Measurements from ENCODE around the gene LDLRAD3. TPM values are rescaled to one million over a fixed set of nuclear protein-coding genes. Genes with fewer than 3 reads are reported as not detected.

Gene LDLRAD3
- total RNA-seq, 1 donor from 2014 or later, result 35.6 TPM

DNA sequence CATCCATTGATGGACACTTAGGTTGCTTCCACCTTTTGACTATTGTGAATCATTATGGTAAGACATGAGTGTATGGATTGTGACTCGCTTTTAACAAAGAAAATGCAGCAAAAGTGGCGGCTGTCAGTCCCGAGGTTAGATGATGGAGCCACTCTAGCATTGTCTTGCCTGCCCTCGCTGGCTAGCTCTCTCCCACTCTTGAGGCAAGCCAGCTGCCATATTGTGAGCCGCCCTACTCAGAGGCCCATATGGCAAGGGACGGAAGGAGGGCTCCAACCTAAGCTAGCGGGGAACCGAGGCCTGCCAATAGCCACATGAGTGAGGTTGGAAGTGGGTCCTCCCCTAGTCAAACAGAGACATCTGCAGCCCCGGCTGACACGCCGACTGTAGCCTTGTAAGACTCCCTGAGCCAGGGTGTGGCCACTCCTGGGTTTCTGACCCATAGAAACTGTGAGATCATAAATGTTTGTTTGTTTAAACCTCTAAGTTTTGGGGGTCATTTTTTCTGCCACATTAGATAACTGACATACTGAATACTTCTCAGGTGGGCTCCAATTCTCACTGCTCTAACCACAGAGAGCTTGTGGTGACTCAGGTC lies 160.2 kb downstream of the LDLRAD3 start:
- H2AFZ ChIP-seq (replicated peaks), result no peak overlapping the region
- Mint-ChIP-seq H3K36me3 (peaks cover 28% of the 10 kb centered on the region), H3K27ac (peak overlapping the region; percentile 96), H3K9me3 (peaks cover 3% of the 10 kb centered on the region), H3K4me3 (no peak overlapping the region), H3K4me1 (peaks cover 45% of the 10 kb centered on the region), H3K27me3 (ENCODE audit: insufficient read depth, low read depth) (peaks cover 2% of the 10 kb centered on the region)
- DNase-seq (ENCODE audit: low spot score), result no peak
- H3K4me3 ChIP-seq, result no peak overlapping the region
- no peaks in the 10 kb centered on the region for H3K27me3 ChIP-seq
- peaks cover 35% of the 10 kb centered on the region for H3K4me1 ChIP-seq
- no peaks in the 10 kb centered on the region for H3K36me3 ChIP-seq
- peak overlapping the region; percentile 99 for H3K27ac ChIP-seq
- peak overlapping the region; percentile 16 for H3K4me2 ChIP-seq
- no peak for TF ChIP-seq EZH2 (IDR thresholded peaks at IDR 0.05)
- H3K9me3 ChIP-seq (ENCODE audit: low read depth), result no peaks in the 10 kb centered on the region
- H3K79me2 ChIP-seq (ENCODE audit: low read depth), result peaks cover 23% of the 10 kb centered on the region
- peaks cover 53% of the 10 kb centered on the region for H3F3A ChIP-seq (ENCODE audit: low read depth)
- no peaks in the 10 kb centered on the region for H4K20me1 ChIP-seq (ENCODE audit: low read depth)
- no peak overlapping the region for H3K9ac ChIP-seq

DNA sequence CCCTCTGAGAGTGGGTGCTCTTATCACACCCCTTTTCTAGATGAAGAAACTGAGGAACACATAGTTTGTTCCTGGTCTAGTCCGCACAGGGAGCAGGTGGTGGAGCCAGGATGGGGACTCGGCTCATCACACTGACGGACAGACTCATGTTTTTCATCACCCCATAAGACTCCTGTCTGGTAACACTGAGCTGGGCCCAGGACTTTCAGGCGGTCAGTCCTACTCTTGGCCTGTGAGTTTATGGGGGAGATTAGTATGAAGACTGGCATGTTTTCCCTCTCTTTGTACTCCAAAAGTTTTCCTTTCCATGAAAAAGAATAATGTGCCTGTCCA lies 160.8 kb downstream of the LDLRAD3 start:
- peaks cover 51% of the 10 kb centered on the region for H3K4me1 Mint-ChIP-seq
- Histone ChIP-seq H3K4me3 (no peak overlapping the region), H3K9me3 (ENCODE audit: low read depth) (no peaks in the 10 kb centered on the region), H3K4me1 (peaks cover 39% of the 10 kb centered on the region), H3K27ac (peak overlapping the region; percentile 99), H3K27me3 (no peaks in the 10 kb centered on the region), H2AFZ (replicated peaks) (no peak overlapping the region), H3K79me2 (ENCODE audit: low read depth) (peaks cover 23% of the 10 kb centered on the region), H3K9ac (no peak overlapping the region), H3K4me2 (peak overlapping the region; percentile 16), H4K20me1 (ENCODE audit: low read depth) (no peaks in the 10 kb centered on the region), H3K36me3 (no peaks in the 10 kb centered on the region), H3F3A (ENCODE audit: low read depth) (peaks cover 57% of the 10 kb centered on the region)
- peaks cover 24% of the 10 kb centered on the region for H3K36me3 Mint-ChIP-seq
- H3K27ac Mint-ChIP-seq, result peak overlapping the region; percentile 96
- peaks cover 2% of the 10 kb centered on the region for H3K27me3 Mint-ChIP-seq (ENCODE audit: insufficient read depth, low read depth)
- peaks cover 3% of the 10 kb centered on the region for H3K9me3 Mint-ChIP-seq
- TF ChIP-seq EZH2phosphoT487 (IDR thresholded peaks at IDR 0.05), result no peak
- TF ChIP-seq, protein P1, sequence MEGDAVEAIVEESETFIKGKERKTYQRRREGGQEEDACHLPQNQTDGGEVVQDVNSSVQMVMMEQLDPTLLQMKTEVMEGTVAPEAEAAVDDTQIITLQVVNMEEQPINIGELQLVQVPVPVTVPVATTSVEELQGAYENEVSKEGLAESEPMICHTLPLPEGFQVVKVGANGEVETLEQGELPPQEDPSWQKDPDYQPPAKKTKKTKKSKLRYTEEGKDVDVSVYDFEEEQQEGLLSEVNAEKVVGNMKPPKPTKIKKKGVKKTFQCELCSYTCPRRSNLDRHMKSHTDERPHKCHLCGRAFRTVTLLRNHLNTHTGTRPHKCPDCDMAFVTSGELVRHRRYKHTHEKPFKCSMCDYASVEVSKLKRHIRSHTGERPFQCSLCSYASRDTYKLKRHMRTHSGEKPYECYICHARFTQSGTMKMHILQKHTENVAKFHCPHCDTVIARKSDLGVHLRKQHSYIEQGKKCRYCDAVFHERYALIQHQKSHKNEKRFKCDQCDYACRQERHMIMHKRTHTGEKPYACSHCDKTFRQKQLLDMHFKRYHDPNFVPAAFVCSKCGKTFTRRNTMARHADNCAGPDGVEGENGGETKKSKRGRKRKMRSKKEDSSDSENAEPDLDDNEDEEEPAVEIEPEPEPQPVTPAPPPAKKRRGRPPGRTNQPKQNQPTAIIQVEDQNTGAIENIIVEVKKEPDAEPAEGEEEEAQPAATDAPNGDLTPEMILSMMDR (IDR thresholded peaks at IDR 0.05), result no peak
- no peak for TF ChIP-seq EZH2 (IDR thresholded peaks at IDR 0.05)
- no peak for DNase-seq (ENCODE audit: low spot score)
- H3K4me3 Mint-ChIP-seq, result peak overlapping the region; percentile 63

DNA sequence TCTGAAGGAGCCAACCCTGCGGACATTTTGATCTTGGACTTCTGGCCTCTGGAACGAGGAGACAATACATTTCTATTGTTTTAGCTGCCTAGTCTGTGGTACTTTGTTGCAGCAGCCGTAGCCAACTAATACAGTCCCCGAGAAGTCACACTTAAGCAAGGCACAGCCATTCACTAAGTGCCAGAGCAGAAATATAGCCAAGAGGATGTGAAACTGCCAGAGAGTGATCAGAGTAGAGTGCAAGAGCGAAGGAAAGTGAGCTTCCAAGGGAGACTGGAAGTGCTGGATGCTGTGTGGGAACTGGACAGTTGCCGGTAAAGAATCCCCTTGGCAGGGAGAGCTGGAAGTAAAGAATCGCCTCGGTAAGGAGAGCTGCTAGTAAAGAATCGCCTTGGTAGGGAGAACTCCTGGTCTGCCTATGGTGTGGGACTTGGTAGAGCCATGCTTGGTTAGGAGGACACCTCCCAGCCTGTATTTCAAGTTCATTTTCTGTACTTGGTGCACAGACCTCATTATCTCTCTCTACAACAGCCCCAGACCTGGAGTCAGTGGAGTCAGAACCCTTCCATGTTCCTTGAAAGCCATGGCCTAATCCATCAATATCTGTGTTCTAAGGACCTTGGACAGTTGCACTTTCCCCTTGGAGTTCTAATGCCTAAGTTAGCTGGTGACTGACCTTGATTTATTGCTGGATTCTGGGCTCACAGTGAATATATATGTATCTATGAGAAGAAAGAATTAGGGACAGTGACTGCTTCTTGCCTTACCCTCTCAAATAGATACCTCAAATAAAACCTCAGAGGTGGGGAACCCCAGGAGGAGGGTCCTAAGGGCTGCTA lies 162.1 kb downstream of the LDLRAD3 start:
- Mint-ChIP-seq H3K4me3 (no peak overlapping the region), H3K36me3 (peaks cover 19% of the 10 kb centered on the region), H3K27me3 (ENCODE audit: insufficient read depth, low read depth) (peaks cover 2% of the 10 kb centered on the region), H3K4me1 (peaks cover 64% of the 10 kb centered on the region), H3K9me3 (peaks cover 3% of the 10 kb centered on the region), H3K27ac (peak overlapping the region; percentile 96)
- H3K9me3 ChIP-seq (ENCODE audit: low read depth), result no peaks in the 10 kb centered on the region
- peaks cover 70% of the 10 kb centered on the region for H3F3A ChIP-seq (ENCODE audit: low read depth)
- TF ChIP-seq, protein P1 (IDR thresholded peaks at IDR 0.05), result no peak
- TF ChIP-seq EZH2 (IDR thresholded peaks at IDR 0.05) (no peak), EZH2phosphoT487 (IDR thresholded peaks at IDR 0.05) (no peak)
- DNase-seq (ENCODE audit: low spot score), result no peak
- no peaks in the 10 kb centered on the region for H4K20me1 ChIP-seq (ENCODE audit: low read depth)
- no peak overlapping the region for H3K4me3 ChIP-seq
- H3K9ac ChIP-seq, result no peak overlapping the region
- H3K36me3 ChIP-seq, result no peaks in the 10 kb centered on the region
- H3K4me1 ChIP-seq, result peaks cover 49% of the 10 kb centered on the region
- H3K4me2 ChIP-seq, result peak overlapping the region; percentile 37
- peaks cover 23% of the 10 kb centered on the region for H3K79me2 ChIP-seq (ENCODE audit: low read depth)
- H2AFZ ChIP-seq (replicated peaks), result no peak overlapping the region
- peak overlapping the region; percentile 99 for H3K27ac ChIP-seq
- no peaks in the 10 kb centered on the region for H3K27me3 ChIP-seq

DNA sequence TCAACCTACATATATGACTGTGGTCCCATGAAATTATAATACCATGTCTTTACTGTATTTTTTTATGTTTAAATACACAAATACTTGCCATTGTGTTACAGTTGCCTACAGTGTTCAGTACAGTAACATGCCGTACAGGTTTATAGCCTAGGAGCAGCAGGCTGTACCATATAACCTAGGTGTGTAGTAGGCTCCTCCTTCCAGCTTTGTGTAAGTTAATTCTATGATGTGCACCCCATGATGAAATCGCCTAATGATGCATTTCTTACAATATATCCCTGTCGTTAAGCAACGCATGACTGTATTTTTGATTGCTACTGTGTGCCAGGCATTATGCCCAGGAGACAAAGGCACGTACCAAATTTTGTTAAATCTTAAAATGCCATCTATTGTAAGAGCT lies 163.7 kb downstream of the LDLRAD3 start:
- peaks cover 86% of the 10 kb centered on the region for H3F3A ChIP-seq (ENCODE audit: low read depth)
- H3K27ac ChIP-seq, result peak overlapping the region; percentile 25
- H3K36me3 ChIP-seq, result peaks cover 7% of the 10 kb centered on the region
- no peaks in the 10 kb centered on the region for H4K20me1 ChIP-seq (ENCODE audit: low read depth)
- peaks cover 2% of the 10 kb centered on the region for H3K27me3 Mint-ChIP-seq (ENCODE audit: insufficient read depth, low read depth)
- no peak overlapping the region for H2AFZ ChIP-seq (replicated peaks)
- H3K27me3 ChIP-seq, result no peaks in the 10 kb centered on the region
- TF ChIP-seq EZH2 (IDR thresholded peaks at IDR 0.05), result no peak
- TF ChIP-seq, protein P1 (IDR thresholded peaks at IDR 0.05), result no peak
- TF ChIP-seq EZH2phosphoT487 (IDR thresholded peaks at IDR 0.05), result no peak
- H3K4me2 ChIP-seq, result no peak overlapping the region
- no peak overlapping the region for H3K4me3 ChIP-seq
- no peak overlapping the region for H3K9ac ChIP-seq
- H3K9me3 ChIP-seq (ENCODE audit: low read depth), result no peaks in the 10 kb centered on the region
- peaks cover 19% of the 10 kb centered on the region for H3K36me3 Mint-ChIP-seq
- DNase-seq (ENCODE audit: low spot score), result no peak
- peaks cover 78% of the 10 kb centered on the region for H3K4me1 Mint-ChIP-seq
- peaks cover 33% of the 10 kb centered on the region for H3K79me2 ChIP-seq (ENCODE audit: low read depth)
- peak overlapping the region; percentile 22 for H3K27ac Mint-ChIP-seq
- peaks cover 5% of the 10 kb centered on the region for H3K9me3 Mint-ChIP-seq
- H3K4me1 ChIP-seq, result peaks cover 65% of the 10 kb centered on the region
- no peak overlapping the region for H3K4me3 Mint-ChIP-seq
